Liver (tissue), 9 donors: ENCODE measurements around the gene EML3. TPM values are rescaled to one million over a fixed set of nuclear protein-coding genes. Genes with fewer than 3 reads are reported as not detected.
A peak's percentile ranks its signal among the peaks of the same experiment; 100 is the strongest.

Experiments used
- DNase-seq: peaks from one replicate; pipeline ENCODE4 v3.0.0-alpha.2; 2017; ENCODE audit warnings: low spot score
- H3K27ac ChIP-seq, 2 donors: one replicate each; pipeline ENCODE4 v1.7.0; 2013; ENCODE audit warnings: inconsistent platforms in 2 of 2, low read length in 2 of 2, control low read depth in 1 of 2, low read depth in 1 of 2, mild to moderate bottlenecking in 1 of 2
- H3K27me3 ChIP-seq, 4 donors: one replicate each; pipeline versions ENCODE4 v1.6.1 to v1.7.0; 2013; ENCODE audit warnings: low read length in 3 of 4, inconsistent platforms in 1 of 4, mild to moderate bottlenecking in 1 of 4, moderate library complexity in 1 of 4; ENCODE audit not compliant: control insufficient read depth in 4 of 4, insufficient read depth in 4 of 4
- H3K36me3 ChIP-seq, 4 donors: one replicate each; pipeline versions ENCODE4 v1.6.1 to v1.7.0; 2013; ENCODE audit warnings: low read length in 3 of 4, mild to moderate bottlenecking in 3 of 4, low read depth in 1 of 4, moderate library complexity in 1 of 4; ENCODE audit not compliant: control insufficient read depth in 4 of 4, insufficient read depth in 3 of 4
- H3K4me1 ChIP-seq, 4 donors: one replicate each; pipeline versions ENCODE4 v1.6.1 to v1.7.0; 2013; ENCODE audit warnings: low read length in 3 of 4, mild to moderate bottlenecking in 3 of 4, moderate library complexity in 1 of 4; ENCODE audit not compliant: control insufficient read depth in 4 of 4, insufficient read depth in 4 of 4
- H3K4me3 ChIP-seq, 3 donors: one replicate each; pipeline versions ENCODE4 v1.6.1 to v1.7.0; 2013; ENCODE audit warnings: low read length in 3 of 3, control low read depth in 1 of 3, low read depth in 1 of 3, mild to moderate bottlenecking in 1 of 3
- H3K9ac ChIP-seq, 2 donors: one replicate each; pipeline ENCODE4 v1.7.0; 2013; ENCODE audit warnings: low read length in 2 of 2, mild to moderate bottlenecking in 2 of 2, moderate library complexity in 2 of 2, control low read depth in 1 of 2, low read depth in 1 of 2
- H3K9me3 ChIP-seq, 4 donors: one replicate each; pipeline versions ENCODE4 v1.6.1 to v1.7.0; 2013; ENCODE audit warnings: low read length in 3 of 4; ENCODE audit not compliant: control insufficient read depth in 4 of 4
- ATF3 ChIP-seq: IDR thresholded peaks from 2 replicates; pipeline ENCODE4 v1.6.1; 2016; ENCODE audit warnings: antibody characterized with exemption
- CTCF ChIP-seq: fragments of 150-350 bp; IDR thresholded peaks from 2 replicates; pipeline ENCODE4 v1.5.1; 2017; ENCODE audit warnings: improper control_type of control experiment, low read depth, low read length; ENCODE audit not compliant: missing input control
- EGR1 ChIP-seq, 2 donors: IDR thresholded peaks; 2 replicates each; pipeline ENCODE4 v1.6.1; 2016 to 2018; ENCODE audit warnings: antibody characterized with exemption in 2 of 2, low read depth in 2 of 2
- FOXA1 ChIP-seq: IDR thresholded peaks from 2 replicates; pipeline ENCODE4 v1.6.1; 2016; ENCODE audit warnings: antibody characterized with exemption
- FOXA2 ChIP-seq: IDR thresholded peaks from 2 replicates; pipeline ENCODE4 v1.6.1; 2016; ENCODE audit warnings: antibody characterized with exemption
- GABPA ChIP-seq, 2 donors: IDR thresholded peaks in 1 of 2; conservative IDR thresholded peaks in 1 of 2; 2 replicates each; pipeline ENCODE4 v1.6.1; 2016; ENCODE audit warnings: antibody characterized with exemption in 2 of 2, mild to moderate bottlenecking in 1 of 2, moderate library complexity in 1 of 2
- HNF4A ChIP-seq, 2 donors: conservative IDR thresholded peaks; 2 replicates each; pipeline ENCODE4 v1.6.1; 2016; ENCODE audit warnings: antibody characterized with exemption in 2 of 2, mild to moderate bottlenecking in 2 of 2
- JUND ChIP-seq, 2 donors: IDR thresholded peaks; 2 replicates each; pipeline ENCODE4 v1.6.1; 2016; ENCODE audit warnings: antibody characterized with exemption in 2 of 2
- MAX ChIP-seq: IDR thresholded peaks from 2 replicates; pipeline ENCODE4 v1.6.1; 2016; ENCODE audit warnings: antibody characterized with exemption
- NR2F2 ChIP-seq: IDR thresholded peaks from 2 replicates; pipeline ENCODE4 v1.6.1; 2016; ENCODE audit warnings: antibody characterized with exemption
- RAD21 ChIP-seq, 2 donors: IDR thresholded peaks; 2 replicates each; pipeline ENCODE4 v1.6.1; 2016; ENCODE audit warnings: antibody characterized with exemption in 2 of 2, mild to moderate bottlenecking in 2 of 2
- REST ChIP-seq: IDR thresholded peaks from 2 replicates; pipeline ENCODE4 v1.6.1; 2016; ENCODE audit warnings: antibody characterized with exemption, mild to moderate bottlenecking
- RXRA ChIP-seq, 2 donors: IDR thresholded peaks; 2 replicates each; pipeline ENCODE4 v1.6.1; 2017 to 2018; ENCODE audit warnings: antibody characterized with exemption in 2 of 2, mild to moderate bottlenecking in 1 of 2
- SP1 ChIP-seq: IDR thresholded peaks from 2 replicates; pipeline ENCODE4 v1.6.1; 2018; ENCODE audit warnings: antibody characterized with exemption, mild to moderate bottlenecking
- TAF1 ChIP-seq: conservative IDR thresholded peaks from 2 replicates; pipeline ENCODE4 v1.6.1; 2016; ENCODE audit warnings: antibody characterized with exemption, mild to moderate bottlenecking
- YY1 ChIP-seq: IDR thresholded peaks from 2 replicates; pipeline ENCODE4 v1.6.1; 2016; ENCODE audit warnings: antibody characterized with exemption, mild to moderate bottlenecking
- WGBS: extraction: QIAGEN DNeasy Blood & Tissue Kit; methylation state at CpG from one replicate; pipeline ENCODE4 v1.1.7; 2013; 5-methylcytosine and 5-hydroxymethylcytosine counted together
- polyA plus RNA-seq, 2 donors: library from polyadenylated mRNA; stranded (reverse) in 1 of 2; unstranded in 1 of 2; fragments of 200-250 nt in 1 of 2; fragments of >200 nt in 1 of 2; fragmentation: Nextera tagmentation in 1 of 2; extraction: Ambion mirVana in 1 of 2; gene quantifications; one replicate each; pipeline versions ENCODE4 v1.2.1 to v1.2.3, GENCODE V29; 2013 to 2015
- total RNA-seq, 2 donors: library from RNA; depleted of rRNA; stranded (reverse); fragments of >200 nt; gene quantifications; one replicate each; pipeline ENCODE4 v1.2.3, GENCODE V29; 2014
- donor health status: healthy.
- donor health status: healthy.
- donor health status: healthy.
- donor health status: healthy.
- donor health status: healthy.

Gene EML3
- total and polyA plus RNA-seq, 4 donors: 6.0 to 19.3 (median 13.6) TPM

- Histone ChIP-seq H3K9me3 (no peaks in the 10 kb centered on the region), H3K27ac (no peak overlapping the region), H3K27me3 (no peaks in the 10 kb centered on the region), H3K4me1 (peaks cover 11 to 49% (median 32%) of the 10 kb centered on the region in 4 donors), H3K9ac (no peak overlapping the region), H3K36me3 (peaks cover 0 to 17% (median 2%) of the 10 kb centered on the region in 4 donors), H3K4me3 (no peak overlapping the region)
- no peak for DNase-seq
- no peak for TF ChIP-seq FOXA1
- TF ChIP-seq NR2F2: no peak
- no peak for TF ChIP-seq SP1
- TF ChIP-seq HNF4A (conservative IDR thresholded peaks at IDR 0.05): no peak
- no peak for TF ChIP-seq RXRA (IDR thresholded peaks at IDR 0.05)
- no peak for TF ChIP-seq TAF1
- no peak for TF ChIP-seq JUND (IDR thresholded peaks at IDR 0.05)
- no peak for TF ChIP-seq CTCF
- no peak for TF ChIP-seq REST
- TF ChIP-seq GABPA (IDR thresholded peaks at IDR 0.05 in 1 of 2, conservative IDR thresholded peaks at IDR 0.05 in 1 of 2): no peak
- TF ChIP-seq FOXA2: no peak
- TF ChIP-seq MAX: no peak
- no peak for TF ChIP-seq RAD21 (IDR thresholded peaks at IDR 0.05)
- WGBS: 96% methylated on average over 12 of the region's 12 CpGs
Measured at GRCh38 chr11:62608776-62609175, 3.8 kb downstream of the EML3 start.

GRCh38 chr11:62607714-62608113 lies 4.9 kb downstream of the EML3 start:
- Histone ChIP-seq H3K27me3 (no peaks in the 10 kb centered on the region), H3K27ac (peak overlapping the region in 1 of 2 donors; percentile 14), H3K4me3 (no peak overlapping the region), H3K9me3 (no peaks in the 10 kb centered on the region), H3K4me1 (peaks cover 7 to 42% (median 27%) of the 10 kb centered on the region in 4 donors), H3K36me3 (peaks cover 2 to 17% (median 3%) of the 10 kb centered on the region in 4 donors), H3K9ac (no peak overlapping the region)
- TF ChIP-seq YY1 (no peak), FOXA2 (no peak), NR2F2 (no peak), CTCF (no peak), JUND (IDR thresholded peaks at IDR 0.05) (no peak), TAF1 (no peak), GABPA (IDR thresholded peaks at IDR 0.05 in 1 of 2, conservative IDR thresholded peaks at IDR 0.05 in 1 of 2) (no peak), EGR1 (IDR thresholded peaks at IDR 0.05; ENCODE audit: low read depth in 2 of 2) (no peak), ATF3 (no peak)
- no peak for DNase-seq
- 88% methylated on average over 4 of the region's 4 CpGs for WGBS
